Left kidney (tissue), 2 donors: ENCODE data around the gene CFAP107. TPM values are rescaled to one million over a fixed set of nuclear protein-coding genes. Genes with fewer than 3 reads are reported as not detected.

Experiments used
- DNase-seq: peaks from one replicate; pipeline ENCODE4 v3.0.0-alpha.2; 2013
- polyA plus RNA-seq: library from polyadenylated mRNA; unstranded; fragments of 120-200 nt; gene quantifications from one replicate; pipeline ENCODE4 v1.2.1, GENCODE V29; 2013; ENCODE audit not compliant: insufficient read length

The CFAP107 gene
- polyA plus RNA-seq, 1 donor: 0.50 TPM

DNA sequence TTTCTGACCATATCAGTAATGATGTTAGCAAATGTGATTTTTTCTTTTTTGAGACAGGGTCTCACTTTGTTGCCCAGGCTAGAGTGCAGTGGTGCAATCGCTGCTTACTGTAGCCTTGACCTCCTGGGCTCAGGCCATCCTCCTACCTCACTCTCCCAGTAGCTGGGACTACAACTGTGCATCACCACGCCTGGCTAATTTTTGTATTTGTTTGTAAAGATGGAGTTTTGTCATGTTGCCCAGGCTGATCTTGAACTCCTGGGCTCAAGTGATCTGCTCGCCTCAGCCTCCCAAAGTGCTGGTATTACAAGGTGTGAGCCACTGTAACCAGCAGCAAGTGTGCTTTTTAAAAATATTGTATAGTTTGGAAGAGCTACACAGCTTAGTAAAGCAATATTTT, 4.1 kb upstream of the CFAP107 start:
- no peak for DNase-seq

DNA sequence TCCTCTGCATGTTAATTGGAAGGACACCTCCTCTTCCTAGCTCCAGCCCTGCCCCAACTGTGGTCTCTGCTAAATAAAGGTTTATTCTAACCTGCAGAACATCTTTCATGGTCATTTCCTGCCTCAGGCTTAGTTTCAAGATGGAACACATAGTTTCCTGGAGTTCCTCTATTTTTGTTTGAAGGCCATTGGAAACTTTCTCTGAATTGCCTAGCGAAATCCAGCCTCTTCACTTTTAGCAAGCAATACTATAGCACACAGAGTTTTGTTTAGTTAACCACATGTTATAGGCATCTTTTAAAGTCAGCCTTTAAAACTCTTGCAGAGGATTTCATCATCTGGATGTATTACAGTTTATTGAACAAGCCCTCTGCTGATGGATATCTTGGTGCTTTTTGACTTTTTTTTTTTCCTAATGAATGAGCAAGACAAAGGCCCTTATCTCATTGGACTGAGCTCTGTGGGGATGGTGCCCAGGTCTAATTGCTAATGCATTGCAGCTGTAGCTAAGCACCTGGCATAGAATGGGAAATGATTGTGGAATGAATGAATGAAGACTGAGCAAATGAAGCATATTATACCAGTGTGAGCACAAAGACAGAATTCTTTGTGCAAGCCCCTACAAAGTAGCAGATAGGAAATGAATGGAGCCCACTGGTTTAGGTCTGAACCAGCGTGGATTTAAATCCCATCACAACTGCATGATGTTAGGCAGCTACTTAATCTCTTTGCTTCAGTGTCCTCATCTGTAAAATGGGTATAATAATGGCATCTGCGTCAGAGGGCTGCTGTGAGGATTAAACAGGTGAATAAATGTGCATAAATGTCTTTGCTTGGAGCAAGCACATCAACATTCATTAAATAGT, 641 bp upstream of the CFAP107 start:
- no peak for DNase-seq

DNA sequence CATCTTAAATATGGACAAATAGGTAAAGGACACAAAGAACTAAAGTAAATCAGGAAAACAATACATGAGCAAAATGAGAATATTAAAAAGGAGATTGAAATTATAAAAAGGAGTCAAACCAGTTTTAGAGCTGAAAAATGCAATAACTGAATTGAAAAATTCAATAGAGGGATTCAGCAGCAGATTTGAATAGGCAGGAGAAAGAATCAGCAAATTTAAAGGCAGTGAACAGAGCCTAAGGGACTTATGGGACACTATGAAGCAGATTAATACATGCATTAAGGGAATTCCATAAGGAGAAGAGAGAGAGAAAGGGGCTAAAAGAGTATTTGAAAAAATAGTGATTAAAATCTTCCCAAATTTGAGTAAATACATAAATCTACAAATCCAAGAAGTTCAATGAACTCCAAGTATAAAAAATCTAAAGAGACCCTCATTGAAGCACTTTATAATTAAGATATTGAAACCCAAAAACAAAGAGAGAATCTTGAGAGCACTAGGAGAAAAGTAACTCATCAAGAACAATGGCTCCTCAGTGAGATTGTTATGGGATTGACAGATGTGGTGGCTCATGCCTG, 2.9 kb downstream of the CFAP107 start:
- DNase-seq: no peak

DNA sequence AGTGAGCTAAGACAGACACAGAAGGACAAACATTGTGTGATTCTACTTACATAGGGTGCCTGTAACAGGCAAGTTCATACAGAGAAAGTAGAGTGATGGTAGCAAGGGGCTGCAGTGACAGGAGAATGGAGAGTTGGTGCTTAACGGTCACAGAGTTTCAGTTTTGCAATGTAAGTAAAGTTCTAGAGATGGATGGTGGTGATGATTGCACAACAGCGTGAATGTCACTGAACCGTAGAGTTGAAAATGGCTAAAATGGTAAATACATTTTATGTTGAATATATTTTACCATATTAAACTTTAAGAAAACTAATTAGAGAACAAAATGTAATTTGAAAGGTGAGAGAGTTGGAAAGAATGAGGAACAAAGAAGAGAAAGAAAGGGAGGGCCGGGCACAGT, 8.7 kb downstream of the CFAP107 start:
- no peak for DNase-seq

DNA sequence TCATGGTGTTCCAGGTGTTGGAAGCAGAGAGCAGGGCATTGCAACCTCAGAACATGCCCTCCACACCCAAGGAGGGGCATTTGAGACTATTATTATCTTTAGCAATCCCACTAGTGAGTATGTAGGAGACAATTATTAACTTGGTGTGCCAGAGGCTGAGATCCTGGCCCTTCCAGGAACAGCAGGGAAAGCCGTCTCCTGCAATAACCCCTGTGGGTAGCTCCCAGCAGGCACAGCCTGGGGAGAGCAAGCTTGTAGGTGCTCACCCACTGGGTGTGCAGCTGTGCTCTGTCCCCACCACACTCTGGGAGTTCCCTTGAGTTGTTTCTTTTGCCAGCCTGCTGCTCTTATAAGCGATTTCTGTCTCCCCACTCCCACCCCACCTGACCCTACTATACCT, 10.3 kb downstream of the CFAP107 start:
- no peak for DNase-seq

DNA sequence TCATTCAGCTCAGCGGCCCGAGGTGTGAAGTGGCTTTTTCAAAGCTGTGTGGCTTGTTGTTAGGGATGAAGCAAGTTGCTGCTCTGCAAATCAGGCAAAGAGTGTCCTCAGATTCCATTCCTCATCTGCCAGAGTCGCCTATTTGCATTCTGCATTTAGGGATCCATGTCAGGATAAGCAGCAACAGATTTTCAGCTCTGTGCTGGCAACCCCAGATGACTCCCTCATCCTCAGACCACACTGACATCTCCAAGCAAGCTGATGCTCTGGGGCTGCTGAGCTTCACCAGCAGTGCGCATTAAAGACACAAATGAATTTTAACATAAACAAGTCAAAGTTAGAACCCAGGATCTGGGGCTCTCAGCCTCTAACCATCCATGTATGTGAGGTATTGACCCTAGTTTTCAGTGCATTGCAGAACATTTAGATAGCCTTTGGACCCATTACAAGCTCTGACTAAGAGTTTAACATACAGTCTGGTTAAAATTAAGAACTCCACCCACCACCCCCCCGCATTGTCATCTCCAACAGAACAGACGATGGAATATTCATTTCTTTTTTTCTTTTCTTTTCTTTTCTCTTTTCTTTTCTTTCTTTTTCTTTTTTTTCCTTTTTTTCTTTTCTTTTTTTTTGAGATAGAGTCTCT, 10.9 kb downstream of the CFAP107 start:
- no peak for DNase-seq

DNA sequence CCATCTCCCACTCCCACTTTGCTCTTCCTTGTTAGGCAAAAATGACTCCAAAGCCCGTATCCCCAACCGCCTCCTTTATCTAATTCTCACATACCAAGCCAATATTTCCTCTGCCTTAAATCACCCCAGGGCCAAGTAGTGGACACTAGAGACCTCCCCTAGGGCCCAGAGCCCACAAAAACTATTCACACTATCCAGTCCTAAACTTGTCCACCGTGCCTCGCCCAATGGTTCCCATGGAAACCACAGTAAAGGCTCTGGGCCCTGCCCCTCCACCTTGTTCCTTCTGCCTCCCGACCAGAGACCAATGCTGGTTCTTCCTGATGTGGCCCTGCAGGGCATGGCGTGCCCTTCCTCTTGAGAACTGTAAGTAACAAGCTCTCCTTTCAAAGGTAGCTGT, 11.8 kb downstream of the CFAP107 start:
- no peak for DNase-seq

DNA sequence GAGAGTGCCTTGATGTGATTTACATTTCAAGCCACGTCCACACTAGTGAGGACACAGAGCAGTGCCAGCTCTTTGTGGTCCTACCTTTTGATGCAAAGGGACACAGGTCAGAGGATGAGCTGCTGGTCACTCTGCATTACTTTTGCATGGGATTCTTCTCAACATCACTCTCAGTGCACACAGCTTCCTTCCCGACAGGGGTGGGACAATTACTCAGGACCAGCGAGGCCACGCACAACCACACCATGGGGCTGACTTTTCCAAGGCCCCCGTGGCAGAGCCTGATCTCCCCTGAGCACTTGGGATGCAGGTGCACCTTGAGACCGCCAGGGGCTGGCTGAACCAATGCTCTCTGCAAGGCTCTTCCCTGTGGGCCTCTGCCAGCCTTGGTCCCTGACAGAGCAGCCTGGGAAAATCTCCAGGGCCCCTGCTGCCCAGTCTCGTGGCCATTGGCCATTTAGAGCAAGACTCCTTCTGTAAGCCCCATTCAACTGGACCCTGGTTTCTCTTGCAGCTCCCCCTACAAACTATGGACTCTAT, 14.3 kb downstream of the CFAP107 start:
- DNase-seq: no peak

DNA sequence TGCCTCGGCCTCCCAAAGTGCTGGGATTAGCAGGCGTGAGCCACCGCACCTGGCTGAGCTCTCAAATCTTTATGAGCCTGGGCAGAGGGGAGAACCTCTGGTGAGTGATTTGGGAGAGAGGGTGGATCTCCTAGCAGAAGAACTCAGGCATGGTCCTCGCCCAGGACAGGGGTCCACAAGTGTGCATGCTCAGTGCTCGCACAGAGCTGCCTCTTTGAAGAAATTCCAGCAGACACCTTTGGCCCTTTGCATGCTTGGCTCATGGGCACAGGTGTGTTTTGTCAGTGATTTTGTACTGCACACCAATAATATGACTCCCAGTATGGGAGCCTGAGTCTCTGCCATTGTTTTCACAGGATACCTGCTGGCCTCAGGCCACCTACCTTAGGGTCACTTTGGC, 15.8 kb downstream of the CFAP107 start:
- no peak for DNase-seq

DNA sequence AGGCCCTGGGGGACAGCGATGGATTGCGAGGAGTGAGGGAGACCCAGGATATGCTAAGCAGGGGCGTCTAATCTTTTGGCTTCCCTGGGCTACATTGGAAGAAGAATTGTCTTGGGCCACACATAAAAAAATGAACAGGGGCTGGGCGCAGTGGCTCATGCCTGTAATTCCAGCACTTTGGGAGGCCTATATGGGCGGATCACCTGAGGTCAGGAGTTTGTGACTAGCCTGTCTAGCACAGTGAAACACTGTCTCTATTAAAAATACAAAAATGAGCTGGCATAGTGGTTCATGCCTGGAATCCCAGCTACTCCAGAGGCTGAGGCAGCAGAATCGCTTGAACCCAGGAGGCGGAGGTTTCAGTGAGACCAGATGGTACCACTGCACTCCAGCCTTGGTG, 16.8 kb downstream of the CFAP107 start:
- no peak for DNase-seq

DNA sequence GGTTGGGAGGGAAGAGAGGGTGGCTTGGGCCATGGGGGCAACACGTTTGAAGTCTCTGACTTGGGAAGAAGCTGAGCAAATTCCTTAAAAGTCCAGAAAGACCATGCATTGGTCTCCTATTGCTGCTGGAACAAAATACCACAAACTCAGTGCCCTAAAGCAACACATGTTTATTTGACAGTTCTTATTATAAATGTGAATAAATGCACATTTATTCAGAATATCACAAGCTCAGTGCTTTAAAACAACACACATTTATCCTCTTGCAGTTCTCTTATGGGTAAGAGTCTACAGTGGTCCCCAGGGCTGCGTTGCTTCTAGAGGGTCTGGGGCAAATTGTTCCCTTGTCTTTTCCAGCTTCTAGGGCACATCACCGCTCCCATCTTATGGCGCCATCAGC, 17.5 kb downstream of the CFAP107 start:
- no peak for DNase-seq

DNA sequence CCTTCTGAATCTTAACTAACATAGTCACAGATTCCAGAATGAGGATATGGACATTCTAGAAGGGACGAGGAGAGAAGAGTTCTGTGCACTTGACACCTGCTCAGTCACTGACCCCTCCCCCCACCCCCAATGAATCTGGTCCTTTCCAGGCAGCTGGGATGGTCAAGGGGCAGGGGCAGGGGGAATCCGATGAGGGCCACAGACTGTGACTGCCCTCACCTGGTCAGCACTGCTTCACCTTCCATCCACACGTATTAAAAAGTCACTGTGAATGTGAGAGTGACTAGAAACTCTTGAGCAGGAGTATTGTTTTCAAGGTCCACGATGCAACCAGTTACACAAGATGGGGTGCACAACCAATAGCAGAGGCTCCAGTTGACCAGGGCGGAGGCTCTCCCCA, 18.0 kb downstream of the CFAP107 start:
- no peak for DNase-seq

DNA sequence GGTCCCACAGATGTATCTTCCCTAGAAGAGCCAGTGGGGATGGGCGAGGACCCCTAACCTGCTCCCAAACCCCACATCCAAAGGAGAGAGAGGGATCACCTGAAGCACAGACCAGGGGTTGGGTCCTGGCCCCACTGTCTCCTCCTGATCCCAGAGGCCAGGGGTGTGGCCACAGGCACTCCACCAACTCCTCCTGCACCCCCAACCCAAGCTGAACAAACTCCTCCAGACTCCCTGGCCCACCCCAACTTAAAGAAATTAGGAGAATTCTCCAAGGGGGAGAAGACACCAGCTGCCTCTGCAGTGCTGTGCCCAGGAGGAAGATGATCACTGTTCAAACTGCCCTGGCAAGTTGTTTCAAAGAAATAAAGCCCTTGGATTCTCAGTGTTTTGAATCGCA, 23.0 kb downstream of the CFAP107 start:
- no peak for DNase-seq

DNA sequence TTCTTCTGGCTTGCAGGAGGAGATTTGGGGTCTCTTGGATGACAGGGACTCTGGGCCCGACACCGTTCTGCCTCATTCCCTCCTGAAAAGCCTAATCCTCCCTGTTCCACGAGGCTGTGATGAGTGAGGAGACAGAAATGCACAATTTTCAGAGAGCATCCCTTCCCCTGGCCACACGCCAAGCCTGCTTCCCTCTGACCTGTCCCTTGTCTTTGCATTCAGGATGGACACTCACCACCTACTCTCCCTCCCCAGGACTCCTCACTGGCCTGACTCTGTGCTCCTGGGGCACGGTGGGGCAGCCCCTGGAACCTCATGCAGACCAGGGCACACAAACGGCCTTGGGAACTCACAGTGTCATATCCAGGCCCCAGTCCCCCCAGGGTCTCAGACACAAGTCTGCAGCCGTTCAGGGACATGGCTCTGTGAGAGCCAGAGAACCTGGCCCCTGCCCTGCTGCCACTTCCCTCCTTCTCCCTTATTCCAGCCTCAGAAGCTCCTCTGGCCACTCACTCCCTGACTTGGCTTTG, 24.0 kb downstream of the CFAP107 start:
- no peak for DNase-seq

DNA sequence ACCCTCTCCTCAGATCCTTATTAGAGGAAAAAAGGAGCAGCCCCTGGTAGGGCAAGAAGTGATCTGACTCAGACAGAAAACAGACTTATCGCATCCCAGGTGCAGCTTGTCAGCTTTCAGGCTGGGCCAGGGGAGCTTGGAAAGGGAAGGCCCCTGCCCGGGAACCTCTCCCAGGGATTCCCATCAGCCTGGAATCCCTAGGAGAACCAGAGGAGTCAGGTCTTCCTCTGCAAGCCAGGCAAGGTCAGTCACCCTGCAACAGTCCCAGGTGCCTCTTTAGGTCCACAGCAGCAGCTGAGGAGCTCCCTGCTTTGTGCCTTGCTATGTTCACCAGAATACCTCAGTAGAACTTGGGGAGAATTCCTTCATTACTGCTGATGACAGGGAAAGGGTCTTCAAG, 24.6 kb downstream of the CFAP107 start:
- DNase-seq: no peak

DNA sequence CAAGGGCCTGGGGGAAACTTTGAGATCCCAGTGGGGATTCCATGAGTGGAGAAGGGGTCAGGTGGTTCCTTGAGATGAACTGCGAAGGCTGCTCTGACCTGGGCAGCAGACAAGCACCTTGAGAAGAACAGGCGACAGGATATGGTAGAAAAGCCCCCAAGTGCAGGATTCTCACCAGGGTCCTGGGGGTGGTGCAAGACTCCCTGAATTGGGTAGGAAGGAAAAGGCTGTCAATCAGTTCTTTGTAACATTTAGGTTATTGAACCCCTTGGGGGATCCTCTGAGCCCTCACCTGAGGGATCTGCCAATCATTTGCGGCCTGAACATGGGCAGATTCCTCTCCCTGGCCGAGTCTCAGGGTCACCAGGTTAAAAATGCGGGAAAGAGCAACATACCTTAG, 25.2 kb downstream of the CFAP107 start:
- DNase-seq: no peak

DNA sequence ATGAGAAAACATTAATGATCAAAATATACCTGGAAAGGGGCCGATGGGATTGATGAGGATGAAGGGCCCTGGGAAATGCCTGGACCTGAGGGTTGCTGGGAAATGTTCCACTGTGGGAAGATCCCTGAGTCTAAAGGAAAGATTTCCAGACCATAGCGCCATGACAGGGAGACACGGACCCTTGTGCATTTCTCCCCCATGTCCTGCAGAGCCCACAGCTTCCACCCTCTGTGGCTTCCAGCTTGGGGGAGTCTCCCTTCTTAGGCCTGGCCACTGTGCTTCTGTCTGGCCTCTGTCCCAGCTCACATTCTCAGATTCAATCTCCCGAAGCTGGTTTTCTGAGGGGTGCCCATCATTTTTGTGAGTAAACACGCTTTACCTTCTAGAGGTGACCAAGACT, 26.5 kb downstream of the CFAP107 start:
- DNase-seq: no peak

DNA sequence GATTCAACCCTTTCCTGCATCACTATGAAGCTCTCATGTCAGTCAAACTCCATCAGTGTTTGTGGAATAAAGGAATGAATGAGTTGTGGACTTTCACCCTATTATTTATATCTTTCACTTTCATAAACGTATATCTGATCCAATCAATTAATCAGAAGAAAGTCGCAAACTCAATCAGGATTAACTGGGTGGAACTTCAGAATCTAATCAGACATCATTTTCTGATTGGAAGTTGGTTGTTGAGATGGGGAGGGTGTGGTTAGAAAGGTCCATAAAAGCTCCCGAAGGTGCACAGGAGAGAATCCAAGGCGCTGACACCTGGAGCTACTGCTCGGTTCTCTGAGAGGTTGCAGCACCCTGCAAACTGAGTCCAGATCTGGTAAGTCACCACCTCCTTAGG, 27.4 kb downstream of the CFAP107 start, which contains the start of gene PRAMEF12:
PRAMEF12 (plus strand) TSS at position 301 of the 400 bp plus-strand sequence. CDS start 1,130 bp downstream, outside the sequence.
- DNase-seq: no peak

DNA sequence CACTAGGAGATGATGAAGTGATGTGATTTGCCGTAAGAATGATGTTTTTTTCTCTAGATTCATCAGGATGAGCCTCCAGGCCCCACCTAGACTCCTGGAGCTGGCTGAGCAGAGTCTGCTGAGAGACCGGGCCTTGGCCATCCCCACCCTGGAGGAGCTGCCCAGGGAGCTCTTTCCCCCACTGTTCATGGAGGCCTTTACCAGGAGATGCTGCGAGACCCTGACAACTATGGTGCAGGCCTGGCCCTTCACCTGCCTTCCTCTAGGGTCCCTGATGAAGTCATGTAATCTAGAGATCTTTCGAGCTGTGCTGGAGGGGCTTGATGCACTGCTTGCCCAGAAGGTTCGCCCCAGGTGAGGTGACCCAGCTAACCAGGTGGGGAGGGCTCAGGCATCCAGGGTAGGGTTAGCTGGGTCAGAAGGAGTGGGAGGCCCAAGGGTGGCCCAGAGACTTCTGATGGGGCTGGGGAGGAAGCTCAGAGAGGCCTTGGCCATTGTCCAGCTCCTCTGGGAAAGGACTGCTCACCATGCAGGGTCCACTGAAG, 28.9 kb downstream of the CFAP107 start:
- DNase-seq: no peak

DNA sequence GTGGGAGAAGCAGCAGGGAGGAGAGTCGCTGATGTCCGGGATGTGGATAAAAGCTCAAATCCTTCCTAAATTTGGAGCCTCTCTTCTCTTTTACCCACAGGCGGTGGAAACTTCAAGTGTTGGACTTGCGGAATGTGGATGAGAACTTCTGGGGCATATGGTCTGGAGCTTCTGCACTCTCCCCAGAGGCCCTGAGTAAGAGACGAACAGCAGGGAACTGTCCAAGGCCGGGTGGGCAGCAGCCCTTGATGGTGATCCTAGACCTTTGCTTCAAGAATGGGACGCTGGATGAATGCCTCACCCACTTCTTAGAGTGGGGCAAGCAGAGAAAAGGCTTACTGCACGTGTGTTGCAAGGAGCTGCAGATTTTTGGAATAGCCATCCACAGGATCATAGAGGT, 29.4 kb downstream of the CFAP107 start:
- DNase-seq: no peak

DNA sequence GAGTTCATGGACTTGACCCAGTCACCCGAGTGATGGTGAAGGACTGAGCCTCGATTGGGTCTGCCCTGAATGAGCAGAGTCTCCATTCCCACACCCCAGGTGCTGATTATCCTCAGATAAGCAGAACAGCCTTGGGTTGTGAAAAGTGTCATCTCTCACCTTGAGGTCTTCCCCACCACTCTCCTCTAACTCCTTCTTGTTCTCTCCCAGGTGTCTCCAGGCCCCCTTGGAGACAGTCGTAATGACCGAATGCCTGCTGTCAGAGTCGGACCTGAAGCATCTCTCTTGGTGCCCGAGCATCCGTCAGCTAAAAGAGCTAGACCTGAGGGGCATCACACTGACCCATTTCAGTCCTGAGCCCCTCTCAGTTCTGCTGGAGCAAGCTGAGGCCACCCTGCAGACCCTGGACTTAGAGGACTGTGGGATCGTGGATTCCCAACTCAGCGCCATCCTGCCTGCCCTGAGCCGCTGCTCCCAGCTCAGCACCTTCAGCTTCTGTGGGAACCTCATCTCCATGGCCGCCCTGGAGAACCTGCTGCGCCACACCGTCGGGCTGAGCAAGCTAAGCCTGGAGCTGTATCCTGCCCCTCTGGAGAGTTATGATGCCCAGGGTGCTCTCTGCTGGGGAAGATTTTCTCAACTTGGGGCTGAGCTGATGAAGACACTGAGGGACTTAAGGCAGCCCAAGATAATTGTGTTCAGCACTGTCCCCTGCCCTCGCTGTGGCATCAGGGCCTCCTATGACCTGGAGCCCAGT, 31.0 kb downstream of the CFAP107 start:
- no peak for DNase-seq

DNA sequence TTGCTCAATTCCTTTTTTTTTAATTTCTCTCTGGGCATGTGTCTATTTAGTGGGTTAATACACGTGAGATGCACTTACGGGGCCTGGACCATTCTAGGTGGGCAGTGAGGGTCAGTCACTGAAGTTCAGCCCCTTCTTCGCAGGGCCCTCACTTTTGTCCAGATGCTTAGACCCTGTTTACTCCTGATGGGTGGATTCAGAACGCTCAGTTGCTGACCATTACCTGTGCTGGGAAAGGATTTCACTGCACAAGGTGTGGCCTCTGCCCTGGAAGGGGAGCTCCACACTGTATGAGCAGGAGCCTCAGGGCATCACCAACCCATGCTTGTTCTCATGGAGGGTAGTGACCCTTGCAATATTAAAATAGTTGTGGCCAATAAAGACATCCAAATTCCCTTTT, 32.1 kb downstream of the CFAP107 start:
- DNase-seq: no peak
